HG03060 (cell line): ENCODE measurements around the gene CELF3.

Source experiments
- ATAC-seq: cut with Tn5 transposase; IDR thresholded peaks from one replicate; pipeline ENCODE4 v1.9.1; 2021; ENCODE audit warnings: low read depth, moderate number of reproducible peaks; ENCODE audit not compliant: unreplicated experiment

CELF3 gene

DNA sequence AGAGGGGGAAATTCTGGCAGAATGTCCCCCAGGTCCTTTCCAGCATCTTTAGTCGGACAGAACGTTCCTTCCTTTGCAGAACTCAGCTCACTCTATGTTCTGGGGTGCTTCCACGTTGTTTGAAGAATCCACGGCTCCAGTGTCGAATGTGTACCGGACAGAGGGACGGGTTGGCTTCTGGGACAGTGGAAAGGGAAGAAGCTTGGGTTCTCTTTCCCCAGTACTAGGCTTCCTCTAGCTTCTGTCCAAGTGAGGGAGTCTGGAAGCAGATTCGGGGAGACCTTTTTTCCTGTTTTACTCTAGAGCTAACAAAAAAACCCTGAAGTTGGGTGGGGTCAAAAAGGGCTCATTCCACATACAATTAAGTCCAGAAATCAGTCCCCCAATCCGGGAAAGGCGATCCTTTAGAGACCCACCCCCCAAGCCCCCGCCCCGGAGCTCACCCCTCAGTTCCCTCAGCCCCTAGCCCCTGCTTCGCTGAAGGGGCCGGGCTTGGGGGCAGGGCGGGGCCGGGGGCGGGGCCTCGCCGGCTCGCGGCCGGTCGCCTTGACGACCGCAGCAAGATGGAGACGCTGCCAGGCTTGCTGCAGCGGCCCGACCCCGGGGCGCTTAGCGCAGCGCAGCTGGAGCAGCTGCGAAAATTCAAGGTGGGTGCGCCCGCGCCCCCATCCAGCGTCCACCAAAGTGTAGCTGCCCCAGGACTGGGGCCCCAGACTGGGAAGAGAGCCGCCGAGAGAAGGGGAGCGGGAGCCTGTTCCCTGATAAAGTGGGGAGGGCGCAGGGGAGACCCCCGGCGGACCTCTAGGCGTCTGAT lies 4.6 kb upstream of the CELF3 start, which contains the start of gene RIIAD1:
RIIAD1 (plus strand) TSS at position 549 of the 814 bp plus-strand sequence; CDS start at position 564, 15 bp downstream.
- no peak for ATAC-seq

DNA sequence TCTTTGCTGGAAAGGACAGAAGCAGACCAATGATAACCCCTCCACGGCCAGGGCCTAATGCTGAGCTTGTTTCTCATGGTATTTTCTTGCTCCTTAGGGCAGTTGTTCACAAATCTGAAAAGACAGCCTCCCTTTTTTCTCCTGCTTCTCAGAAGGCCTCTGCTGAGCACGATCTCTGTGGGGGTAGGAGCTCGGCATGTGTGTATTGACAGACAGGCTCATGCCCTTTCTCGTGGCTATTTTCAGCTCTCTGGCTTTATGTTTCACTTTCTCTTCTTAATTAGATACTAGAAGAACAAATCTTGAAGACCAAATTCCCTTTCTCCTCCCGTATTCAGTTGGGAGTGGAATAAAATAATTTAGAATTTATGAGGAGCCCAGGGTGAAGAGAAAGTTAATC lies 4.0 kb upstream of the CELF3 start:
- ATAC-seq, result no peak

DNA sequence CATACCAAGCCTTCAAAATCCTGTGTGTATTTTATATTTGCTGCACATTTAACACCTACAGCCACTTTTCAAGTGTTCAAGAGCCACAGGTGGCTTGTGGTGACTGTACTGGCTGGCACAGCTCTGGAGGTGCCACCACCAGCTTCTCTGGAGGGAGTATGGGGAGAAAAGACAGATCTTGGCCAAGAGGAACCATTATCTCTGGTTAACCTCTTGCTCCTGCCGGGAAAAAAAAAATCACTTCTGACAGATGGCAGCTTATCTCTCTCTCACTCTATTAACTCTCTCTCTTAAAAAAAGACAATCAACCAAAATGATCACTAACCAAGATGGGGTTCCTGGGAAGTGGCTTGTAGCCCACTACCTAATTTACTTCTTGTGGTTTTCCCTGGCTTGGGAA lies 3.5 kb upstream of the CELF3 start:
- ATAC-seq, result no peak

DNA sequence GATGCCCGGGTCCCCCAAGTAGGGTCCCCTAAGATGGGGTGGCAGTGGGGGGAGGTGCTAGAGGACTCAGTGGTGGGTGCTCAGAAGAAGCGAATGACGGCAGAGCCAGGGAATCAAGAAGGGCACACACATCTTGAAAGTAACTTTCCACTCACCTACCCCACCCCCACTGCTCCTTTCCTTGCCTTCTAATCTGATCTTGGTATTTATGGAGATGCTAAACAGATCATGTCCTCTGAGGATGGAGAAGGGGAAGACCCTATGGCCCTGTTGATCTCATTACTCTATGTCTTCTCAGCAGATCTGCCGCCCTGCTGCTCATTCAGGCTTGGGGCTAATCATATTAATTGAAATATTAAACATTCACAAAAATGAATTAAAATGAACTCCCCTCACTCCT lies 2.1 kb upstream of the CELF3 start:
- ATAC-seq, result no peak

DNA sequence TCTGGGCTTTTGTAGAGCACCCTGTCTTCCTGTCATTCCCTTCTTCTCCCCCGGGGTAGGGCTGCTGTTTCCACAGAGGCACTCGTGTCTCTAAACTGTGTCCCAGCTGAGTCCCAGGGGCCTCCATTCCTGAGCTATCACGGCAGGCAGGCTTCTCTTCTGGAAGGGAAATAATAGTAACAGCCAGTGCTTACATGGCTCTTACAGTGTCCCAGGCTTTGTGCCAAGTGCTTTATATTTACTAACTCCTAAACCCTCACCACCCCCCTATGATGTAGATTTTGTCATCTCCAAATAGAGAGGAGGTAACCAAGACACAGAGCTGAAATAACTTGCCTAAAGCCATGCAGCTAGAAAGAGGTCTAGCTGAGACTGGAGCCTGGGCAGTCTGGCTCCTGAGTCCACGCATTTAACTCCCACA lies 1.4 kb upstream of the CELF3 start:
- ATAC-seq, result no peak

DNA sequence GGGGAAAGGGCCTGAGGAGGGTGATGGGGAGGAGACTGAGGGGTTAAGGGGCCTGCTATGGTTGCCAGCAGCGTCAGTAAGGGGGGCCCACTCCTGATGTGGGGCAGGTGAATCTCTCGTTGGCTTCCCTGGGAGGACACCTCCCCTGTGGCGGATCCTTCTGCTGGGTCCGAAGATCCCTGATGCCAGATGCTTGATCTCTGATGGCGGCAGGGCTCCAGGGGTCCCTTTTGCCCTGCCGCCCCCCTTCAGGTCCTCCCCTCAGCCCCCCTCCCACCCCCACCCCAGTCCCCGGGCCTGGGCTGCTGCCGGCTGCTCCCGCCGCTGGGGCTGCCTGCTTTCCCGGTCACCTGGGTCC lies 219 bp downstream of the CELF3 start:
- no peak for ATAC-seq

DNA sequence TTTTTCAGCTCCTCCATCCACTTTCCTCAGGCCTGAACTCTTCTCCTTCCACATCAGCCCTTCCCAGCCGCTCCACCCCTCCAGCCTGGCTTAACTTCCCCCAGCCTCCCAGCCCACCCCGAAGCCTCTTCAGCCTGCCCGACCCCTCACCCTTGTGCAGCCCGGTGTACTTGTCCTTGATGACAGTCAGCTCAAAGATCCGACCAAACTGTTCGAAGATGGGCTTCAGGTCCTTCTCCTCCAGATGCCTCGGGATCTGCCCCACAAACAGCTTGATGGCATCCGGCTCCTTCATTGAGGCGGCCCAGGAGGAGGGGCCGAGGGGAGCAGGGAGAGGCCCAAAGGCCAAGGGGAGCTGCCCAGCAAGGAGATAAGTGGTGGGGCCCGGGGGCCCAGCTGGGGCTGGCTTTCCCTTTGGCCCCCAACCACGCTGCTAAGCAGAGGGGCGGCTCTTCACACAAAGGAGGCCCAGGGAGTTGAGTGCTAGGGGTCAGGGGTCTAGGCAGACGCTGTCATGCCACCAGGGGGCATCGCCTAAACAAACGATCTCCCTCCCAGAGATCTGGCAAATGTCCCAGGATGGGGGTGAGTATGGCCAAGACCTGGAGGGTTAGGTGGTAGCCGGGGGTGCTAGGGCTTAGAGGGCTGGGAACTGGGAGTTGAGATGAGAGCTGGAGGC lies 738 bp downstream of the CELF3 start:
- no peak for ATAC-seq

DNA sequence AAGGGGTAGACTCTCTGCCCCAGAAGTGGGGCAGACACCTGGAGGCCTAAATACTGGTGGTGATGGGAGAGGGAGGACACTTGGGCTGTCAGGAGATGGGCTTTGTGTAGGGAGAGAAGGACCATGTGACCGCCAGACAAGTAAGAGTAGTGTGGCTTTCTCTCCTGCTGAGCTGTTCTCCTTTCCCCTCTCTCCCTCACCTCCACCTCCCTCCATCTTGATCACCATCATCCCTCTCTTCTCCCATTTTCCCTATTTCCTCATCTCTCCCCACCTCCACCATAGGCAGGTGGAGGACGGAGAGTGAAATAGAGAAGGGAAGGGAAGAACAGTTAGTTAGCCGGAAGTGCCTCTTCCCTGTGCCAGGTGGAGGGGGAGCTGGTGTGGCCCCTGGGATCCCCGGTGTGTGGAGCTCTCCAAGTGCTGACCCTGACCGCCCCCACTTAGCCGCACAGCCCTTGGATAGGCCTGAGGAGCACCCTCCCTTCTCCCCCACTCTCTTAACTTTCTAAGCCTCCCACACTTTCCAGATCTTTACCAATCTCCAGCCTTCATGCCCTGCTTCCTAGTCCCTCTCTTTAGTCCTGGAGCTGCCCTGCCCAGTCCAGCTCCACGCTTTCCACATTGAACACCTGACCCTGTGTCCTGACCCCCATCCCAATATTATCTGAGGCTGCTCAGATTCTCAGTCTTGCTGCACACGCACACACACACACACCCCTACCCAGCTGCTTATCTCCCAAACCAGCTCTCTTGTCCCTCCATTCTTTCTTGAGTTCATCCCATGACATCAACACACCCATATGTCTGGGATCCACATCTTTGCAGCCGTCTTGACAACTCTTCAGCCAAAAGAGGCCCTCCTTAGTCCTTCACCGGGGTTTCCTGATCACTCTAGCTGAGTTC lies 1.5 kb downstream of the CELF3 start:
- ATAC-seq, result no peak

DNA sequence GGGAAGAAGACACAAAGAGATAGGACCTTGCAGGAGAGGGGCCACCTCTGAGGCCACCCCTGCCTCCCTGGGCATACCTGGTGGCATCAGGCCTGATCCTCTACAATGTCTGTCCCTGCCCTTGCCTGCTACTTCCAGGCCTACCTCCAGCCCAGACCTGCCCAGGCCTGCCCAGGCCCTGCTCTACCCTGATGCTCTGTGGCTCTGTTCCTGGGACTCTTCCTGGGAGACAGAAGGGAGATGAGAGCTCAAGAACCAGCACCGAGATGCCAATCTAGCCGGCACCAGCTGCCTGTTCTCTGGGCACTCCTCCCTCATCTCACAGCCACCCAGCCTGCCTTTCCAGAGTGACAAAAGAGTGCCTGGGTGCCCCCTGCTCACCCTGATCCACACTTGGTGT lies 2.7 kb downstream of the CELF3 start:
- ATAC-seq, result no peak

DNA sequence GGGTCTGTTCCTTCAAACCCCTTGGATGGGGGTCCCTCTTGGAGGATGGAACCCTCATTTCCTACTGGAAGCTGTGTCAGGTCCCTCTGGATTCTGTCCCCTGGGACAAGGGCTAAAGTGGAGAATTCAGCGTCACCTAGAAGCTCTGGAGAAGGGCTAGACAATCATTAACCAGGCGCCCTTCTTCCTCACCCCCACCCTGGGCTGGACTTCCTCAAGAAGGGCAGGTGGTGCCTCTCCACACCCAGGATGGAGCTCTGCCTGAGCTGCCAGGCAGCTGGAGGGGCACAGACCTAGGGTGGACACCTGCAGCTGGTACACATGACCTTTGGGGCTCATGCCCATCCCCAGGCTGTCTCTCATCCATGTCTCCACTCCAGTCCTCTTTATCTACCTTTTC lies 3.6 kb downstream of the CELF3 start:
- ATAC-seq, result no peak

DNA sequence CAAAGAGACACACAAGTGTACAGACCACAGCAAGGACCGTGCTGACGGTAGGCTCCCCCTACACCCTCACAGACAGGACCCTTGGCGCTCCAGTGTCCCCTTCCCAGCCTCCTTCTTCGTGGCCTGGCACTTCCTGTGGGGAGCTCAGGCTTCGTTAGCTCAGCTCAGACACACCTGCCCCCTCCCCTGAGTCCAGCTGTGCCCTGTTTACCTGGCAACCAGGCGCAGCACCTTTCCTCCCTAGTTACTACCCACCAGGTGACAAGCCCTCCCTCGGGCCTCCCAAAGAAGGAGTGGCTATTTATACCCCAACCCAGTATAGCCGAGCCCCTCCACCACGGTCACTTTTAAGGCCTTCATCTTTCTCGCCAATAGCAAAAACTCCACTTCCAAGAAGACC lies 4.7 kb downstream of the CELF3 start:
- ATAC-seq, result no peak

DNA sequence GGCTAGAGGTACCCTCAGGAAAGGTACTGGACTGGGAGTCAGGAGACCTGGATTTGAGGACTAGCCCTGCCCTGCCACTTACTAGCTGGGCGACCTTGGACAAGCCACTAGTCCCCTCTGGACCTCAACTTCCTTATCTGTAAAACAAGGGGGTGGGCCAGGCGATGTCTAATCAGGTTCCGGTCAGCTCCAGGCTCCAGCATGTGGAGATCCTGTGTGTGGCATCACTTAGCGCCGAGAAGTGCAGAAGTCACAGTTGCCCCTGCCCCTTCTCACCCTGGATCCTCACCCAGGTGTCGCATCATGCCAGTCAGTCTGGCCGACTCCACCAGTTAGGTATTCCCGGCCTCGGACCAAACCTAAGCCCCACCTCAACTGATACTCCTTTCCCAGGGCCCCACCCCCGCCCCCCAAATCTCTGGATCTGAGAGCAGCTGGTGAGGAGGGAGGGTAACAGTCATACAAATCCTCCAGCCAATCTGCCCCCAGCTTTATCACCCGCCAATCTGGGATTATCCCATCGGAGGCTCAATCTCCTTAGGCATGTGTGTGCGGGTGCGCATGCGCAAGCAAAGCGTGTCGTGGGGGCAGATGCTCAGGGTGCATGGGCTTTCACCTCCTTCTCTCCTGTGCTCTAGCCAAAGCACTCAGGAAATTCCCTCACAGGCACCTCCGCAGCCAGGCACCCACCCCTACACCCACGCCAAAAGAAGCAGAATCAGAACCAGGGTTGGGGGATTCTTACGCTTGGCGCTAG lies 5.4 kb downstream of the CELF3 start:
- ATAC-seq, result no peak

DNA sequence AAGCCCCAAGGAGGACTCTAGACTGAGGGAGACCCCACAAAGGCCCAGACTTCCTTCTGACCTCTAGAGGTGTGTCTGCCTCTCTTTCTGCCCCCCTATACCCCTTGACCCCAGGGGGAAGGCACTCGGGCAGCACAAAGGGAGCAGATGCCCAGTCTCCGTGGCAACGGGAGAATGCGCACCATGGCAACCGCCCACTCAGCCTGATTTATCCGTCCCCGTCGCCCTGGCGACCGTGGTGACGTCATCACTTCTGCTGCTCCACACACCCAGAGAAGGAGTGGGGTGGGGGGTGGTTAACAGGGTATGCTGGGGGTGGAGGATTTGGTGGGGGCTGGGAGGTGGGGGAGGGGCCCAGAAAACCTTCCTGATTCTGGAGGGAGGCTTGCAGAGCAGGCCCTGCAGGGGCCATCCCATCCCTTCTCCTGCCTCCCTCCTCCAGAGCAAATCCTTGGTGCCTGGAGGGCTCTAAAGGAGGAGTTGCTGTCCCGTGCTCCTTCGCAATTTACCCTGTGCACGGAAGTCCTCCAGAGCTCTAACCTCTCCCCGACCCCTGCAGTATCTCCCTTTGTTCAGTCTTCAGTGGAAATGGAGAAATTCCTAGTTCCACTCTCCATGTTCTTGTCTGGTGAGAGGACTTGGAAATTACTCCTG lies 6.3 kb downstream of the CELF3 start:
- no peak for ATAC-seq

DNA sequence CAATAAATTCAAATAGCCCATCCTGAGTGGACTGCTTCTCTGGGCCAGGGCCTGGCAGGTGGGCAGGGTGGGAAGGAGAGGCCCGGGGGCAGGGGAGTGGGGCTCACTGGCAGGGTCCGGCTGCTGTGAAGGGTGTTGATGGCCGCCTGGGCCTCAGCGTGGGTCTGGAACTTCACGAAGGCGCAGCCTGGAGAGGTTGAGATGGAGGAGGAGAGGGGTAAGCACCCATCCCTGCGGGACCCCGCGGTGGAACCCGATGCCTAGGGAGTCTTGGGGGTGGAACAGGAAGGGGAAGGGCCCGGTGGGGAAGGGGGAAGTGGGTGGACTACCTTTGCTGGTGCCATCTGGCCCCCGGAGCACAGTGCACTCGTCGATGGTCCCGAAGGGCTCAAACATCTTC lies 7.7 kb downstream of the CELF3 start:
- ATAC-seq, result no peak

DNA sequence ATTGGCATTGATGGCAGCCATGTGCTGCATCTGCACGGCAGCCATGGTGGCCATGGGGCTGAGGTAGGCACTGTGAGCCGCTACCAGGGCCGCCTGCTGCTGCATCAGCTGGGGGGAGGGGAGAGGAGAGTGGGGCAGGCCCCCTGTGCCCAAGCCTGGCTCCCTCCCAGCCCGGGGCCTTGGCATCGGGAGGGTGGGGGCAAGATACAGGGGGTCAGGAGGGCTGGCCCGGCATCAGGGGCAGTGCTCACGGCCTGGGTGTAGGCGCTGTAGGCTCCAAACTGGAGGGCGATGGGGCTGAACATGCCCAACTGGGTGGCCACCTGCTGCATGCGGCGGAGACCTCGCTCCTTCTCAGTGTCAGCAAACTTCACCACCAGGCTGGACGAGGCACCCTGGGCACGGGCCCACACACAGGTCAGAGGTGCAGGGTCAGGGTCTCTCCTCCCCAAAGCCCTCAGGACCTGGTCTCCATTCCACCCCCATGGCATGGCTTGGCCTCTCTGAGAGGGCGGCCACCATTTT lies 9.0 kb downstream of the CELF3 start:
- ATAC-seq, result no peak

DNA sequence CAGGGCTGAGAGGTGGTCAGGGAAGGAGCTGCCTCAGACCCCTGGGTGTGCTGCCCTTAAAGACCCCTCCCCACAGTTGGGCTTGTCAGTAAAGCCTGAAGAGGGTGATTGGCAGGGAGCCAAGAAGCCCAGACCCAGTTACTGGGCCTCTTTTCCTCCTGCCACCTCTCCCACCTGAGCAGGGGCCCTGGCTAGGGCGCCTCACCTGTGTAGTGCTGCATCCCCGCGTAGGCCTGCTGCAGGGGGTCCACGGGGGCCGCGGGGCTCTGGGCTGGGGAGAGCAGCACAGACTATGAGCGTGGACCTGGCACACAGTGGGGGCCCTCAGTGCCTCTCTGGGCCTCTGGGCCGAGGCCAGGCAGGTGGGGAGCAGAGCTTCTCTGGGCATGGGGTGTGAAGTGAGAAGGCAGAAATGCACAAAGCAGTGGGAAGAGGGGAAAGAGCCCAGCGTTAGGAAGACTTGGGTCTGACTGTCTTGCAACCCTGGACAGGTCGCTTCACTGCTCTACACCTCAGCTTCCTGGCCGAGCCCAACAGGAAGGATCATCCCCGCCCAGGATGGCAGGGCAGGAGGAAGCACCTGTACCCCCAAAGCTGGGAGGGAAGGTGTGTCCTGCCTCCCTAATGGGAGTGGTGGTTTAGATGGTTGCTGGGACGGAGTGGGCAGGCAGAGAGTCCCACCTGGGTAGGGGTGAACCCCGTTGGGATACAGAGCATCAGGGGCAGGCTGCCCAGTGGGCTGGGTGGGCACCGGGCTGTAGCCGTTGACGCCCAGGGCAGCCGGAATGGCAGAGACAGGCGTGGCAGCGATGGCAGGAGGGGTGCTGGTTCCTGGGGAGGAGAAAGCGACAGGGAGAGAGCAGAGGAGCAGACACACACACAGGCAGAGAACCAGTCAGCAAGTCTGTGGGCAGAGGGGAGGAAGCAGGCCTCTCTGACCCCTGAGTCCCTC lies 9.9 kb downstream of the CELF3 start:
- no peak for ATAC-seq

DNA sequence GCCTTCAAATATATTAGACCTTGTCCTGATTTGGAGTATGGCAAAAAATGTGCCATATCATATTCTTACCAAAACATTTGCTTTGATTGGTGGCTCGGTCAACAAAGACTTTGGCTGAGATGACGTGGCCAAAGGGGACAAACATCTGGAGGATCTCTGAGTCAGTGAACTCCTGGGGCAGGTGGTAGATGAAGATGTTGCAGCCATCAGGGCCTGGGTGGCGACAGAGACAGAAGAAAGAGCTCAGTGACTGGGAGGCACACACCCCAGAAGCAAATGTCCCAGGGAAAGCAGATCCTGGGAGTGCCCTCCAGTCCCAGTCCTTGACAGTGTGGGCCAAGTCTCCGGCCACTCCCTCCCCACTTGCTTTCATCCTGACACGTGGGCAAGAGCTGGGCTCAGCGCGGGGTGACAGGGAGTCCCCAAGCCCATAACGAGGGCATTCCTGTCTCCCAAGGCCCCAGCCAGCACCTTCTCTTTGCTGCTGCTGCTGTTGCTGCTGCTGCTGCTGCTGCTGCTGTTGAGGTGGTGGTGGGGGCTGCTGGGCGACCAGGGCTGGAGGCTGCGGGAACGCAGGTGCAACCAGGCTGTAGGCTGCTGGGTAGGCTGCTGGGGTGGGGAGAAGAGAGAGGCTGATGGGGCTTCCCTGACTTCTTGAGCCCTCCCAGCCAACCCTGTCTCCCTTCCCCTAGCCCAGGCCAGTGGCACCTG lies 10.7 kb downstream of the CELF3 start:
- ATAC-seq, result no peak

DNA sequence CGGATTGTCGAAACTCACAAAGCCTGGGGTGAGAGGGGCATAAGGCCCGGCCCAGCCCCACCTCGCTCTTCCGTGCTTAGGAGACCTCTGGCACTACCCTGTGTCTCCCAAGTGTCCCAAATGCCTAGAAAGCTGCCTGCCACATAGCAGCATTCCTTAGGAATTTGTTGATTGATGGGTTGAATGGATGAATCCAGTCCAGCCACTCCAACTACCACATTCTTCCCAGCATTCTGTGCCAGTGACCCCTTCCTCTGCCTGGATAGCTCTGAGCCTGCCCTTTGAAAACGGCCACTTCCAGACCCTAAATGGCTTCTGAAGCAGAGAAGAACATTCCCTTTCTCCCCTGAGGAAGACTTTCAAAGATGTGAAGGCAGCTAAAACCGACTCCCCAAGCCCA lies 11.5 kb downstream of the CELF3 start:
- ATAC-seq, result no peak
